HG03575 (cell line): ENCODE data around the gene ARHGAP44.

ENCODE experiments used
- ATAC-seq: cut with Tn5 transposase; IDR thresholded peaks from one replicate; pipeline ENCODE4 v1.9.1; 2021; ENCODE audit not compliant: unreplicated experiment, insufficient number of reproducible peaks, low FRiP score; ENCODE audit errors: extremely low read depth

ARHGAP44 gene

DNA sequence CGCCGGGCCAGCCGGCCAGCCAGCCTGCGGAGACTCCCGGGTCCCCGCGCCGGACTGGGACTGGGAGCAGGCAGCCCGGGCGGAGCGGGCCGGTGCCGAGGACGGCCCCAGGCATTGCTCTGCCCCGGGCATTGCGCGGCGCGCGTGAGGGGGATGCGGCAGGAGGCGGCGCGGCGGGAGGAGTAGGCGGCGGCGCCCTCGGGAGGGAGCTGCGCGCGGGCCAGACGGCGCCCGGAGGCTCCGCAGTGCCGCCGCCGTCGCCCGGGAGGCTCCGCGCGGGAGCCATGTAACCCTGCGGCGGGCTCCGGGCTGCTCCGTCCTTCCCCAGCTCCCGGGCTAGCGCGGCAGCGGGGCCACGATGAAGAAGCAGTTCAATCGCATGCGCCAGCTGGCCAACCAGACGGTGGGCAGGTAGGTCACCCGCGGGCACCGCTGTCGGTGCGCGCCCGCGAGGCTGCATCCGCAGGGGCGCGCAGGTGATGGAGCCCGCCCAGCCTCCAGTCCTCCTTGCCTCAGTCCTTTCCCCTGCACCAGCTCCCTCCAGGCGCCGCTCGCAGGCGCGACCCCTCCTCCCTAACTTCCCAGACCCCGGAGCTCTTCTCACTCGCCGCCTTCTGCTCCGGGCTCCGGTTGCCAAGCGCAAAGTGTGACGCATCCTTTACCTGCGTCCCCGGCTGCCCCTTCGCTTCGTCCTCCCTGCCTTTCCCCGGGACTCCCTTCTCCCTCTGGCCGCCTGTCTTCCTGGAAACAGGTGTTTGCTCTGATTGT is at the start of gene ARHGAP44:
Gene ARHGAP44 (plus strand): TSS at position 18 of the 768 bp plus-strand sequence. CDS start 341 bp downstream, at position 359.
- ATAC-seq: no peak

- ATAC-seq: no peak
Measured at GRCh38 chr17:12739500-12739899, 49.8 kb upstream of the ARHGAP44 start.

DNA sequence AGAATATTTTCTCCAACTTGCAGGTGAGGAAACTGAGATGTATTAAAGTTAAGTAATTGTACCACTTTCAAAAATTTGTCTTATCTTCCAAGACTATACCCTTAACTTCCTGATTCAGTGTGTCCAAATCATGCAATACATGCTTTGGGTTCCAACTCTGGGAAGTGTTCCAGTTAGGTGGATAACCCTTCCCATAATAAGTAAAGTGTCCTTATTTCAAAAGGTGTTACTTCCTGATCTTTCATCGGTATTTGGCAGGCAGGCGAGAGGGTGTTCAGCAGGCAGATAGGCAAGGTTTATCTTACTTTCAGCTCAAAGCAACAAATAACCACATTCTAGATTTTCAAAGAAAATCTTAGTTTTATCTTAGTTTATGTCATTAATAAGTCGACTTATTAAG is 46.3 kb upstream of the ARHGAP44 start:
- no peak for ATAC-seq

GRCh38 chr17:12744298-12744697 is 45.0 kb upstream of the ARHGAP44 start:
- no peak for ATAC-seq

DNA sequence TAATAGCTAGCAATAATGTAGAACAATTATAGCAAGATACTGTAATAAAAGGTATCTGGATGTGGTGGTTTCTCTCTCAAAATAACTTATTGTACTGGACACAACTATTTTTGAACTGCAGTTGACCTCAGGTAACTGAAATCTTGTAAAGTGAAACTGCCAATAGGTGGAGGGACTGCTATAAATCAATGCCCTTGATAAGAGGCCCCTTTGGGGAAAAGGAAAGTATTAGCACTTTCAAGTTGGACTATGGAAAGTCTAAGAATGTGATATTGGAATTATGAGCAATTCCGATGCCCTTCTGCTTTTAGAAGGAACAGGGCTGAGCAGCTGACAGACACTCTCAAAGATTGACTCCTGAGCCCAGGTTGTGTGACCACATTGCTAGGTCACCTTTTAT is 44.5 kb upstream of the ARHGAP44 start:
- ATAC-seq: no peak

GRCh38 chr17:12745486-12745885 is 43.8 kb upstream of the ARHGAP44 start:
- no peak for ATAC-seq

DNA sequence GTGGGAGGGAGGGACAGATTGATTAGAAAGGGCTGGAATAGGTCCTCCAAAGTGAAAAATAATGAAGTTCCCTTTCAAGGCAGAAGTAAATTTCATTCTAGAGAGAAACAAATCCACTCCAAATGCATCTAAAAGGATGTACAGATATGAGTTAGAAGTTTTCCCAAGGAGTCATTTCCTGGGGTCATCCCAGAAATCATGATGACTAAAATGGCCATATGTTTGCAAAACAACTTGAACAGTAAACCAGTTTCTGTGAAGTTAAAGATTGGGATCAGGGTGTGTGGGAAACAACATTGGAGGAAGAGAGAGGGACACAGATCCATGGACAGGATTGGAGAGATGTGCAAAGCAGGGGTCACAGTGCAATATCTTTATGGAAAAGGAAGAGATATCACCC is 32.5 kb upstream of the ARHGAP44 start:
- no peak for ATAC-seq

DNA sequence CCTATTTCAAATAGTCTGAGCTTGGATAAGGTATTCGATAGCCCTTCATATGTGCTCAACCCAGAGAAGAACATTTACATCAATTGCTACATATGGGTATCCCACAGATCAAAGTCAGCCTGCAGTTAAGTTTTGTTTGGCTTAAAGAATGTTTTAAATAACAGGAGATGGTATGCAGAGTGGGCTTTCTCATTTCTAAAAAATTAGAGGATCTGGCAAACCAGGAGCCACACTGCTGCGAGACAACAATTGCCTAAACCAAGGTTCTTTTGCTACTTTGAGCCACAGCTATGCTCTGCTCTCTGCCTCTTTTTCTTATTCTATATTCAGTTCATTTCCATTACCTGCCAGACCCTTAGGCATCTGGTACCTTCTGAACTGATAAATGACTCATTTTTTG is 30.2 kb upstream of the ARHGAP44 start:
- no peak for ATAC-seq

GRCh38 chr17:12765548-12765947 is 23.8 kb upstream of the ARHGAP44 start:
- ATAC-seq: no peak

DNA sequence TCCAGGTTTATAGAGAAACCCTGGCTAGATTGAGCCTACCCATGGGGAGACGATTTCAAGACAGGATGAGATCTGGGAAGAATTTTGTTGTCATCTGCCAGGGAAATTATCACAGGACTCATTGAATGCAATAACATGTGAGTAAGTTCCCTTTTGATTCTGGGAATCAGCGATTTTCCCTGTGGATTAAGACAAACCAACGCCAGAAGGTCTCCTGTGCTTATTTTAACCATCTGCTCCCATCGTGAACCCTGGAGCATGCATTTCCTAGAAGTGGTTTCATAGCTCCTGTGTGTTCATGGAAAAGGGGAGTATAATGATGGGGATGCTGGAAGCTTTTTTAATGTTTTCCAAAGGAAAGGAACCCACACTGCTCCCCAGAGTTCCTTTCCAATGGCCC is 21.0 kb upstream of the ARHGAP44 start:
- ATAC-seq: no peak

- no peak for ATAC-seq
Measured at GRCh38 chr17:12769981-12770380, 19.3 kb upstream of the ARHGAP44 start.

- ATAC-seq: no peak
Measured at GRCh38 chr17:12773153-12773552, 16.1 kb upstream of the ARHGAP44 start.

- no peak for ATAC-seq
Measured at GRCh38 chr17:12789075-12789480, 220 bp upstream of the ARHGAP44 start.

- no peak for ATAC-seq
Measured at GRCh38 chr17:12790249-12791106, 1.2 kb downstream of the ARHGAP44 start.

GRCh38 chr17:12794919-12795532 is 5.7 kb downstream of the ARHGAP44 start:
- no peak for ATAC-seq

DNA sequence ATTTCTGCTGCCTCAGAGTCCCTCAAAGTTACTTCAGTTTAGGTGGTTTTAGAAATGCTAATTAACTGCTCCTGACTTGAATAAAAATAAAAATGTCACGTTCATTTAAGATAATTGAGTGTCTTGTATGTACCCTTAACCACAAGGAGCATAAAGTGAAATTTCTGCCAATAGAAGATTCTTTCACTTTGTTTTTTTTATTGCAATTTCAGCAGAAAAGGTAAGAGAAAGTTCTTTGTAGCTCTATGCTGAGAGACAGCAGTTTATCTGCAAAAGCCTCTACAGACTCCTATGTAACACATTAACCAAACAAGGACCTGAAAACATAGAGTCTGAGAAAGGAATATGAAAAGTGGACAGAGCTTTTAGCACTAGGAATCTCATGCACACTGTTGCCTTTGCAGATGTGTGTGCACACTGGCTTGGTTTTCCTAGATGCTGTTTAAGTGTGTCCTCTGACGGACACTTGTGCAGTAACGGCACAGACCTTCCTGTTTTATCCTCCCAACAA is 11.6 kb downstream of the ARHGAP44 start:
- no peak for ATAC-seq

- no peak for ATAC-seq
Measured at GRCh38 chr17:12806630-12807029, 17.3 kb downstream of the ARHGAP44 start.

GRCh38 chr17:12808723-12809122 is 19.4 kb downstream of the ARHGAP44 start:
- no peak for ATAC-seq

DNA sequence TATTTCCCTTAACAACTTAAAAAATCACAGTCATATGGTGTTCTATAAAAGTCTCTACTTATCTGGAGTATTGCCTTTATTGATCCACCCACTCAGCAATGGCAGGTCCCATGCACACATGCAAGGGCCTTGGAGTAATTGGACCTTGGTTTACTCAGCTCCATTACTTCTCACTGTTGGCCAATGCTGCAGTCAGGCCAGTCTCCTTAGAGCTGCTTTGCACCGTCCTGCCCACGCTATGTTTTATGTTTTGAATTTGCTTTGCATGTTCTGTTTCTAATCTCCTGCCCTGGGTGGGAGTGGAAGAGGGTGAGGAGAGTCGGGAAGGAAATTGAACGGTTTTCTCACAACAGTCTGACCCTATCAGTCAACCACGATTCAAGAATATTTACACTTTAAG is 23.6 kb downstream of the ARHGAP44 start:
- no peak for ATAC-seq

- no peak for ATAC-seq
Measured at GRCh38 chr17:12813664-12814063, 24.4 kb downstream of the ARHGAP44 start.
